GM18517 (cell line): ENCODE data around the gene ELAVL3.
A peak's percentile ranks its signal among the peaks of the same experiment; 100 is the strongest.
"Not testable (repeated sequence)": the region's sequence is repeated elsewhere in the genome, so short reads cannot be mapped to it uniquely, and the experiment has no call there.

Experiments used
- ATAC-seq: cut with Tn5 transposase; IDR thresholded peaks from one replicate; pipeline ENCODE4 v1.9.1; 2021; ENCODE audit warnings: mild to moderate bottlenecking, moderate library complexity; ENCODE audit not compliant: unreplicated experiment

Gene ELAVL3

GRCh38 chr19:11445141-11445540, 35.7 kb downstream of the ELAVL3 start:
- no peak for ATAC-seq

- no peak for ATAC-seq
Observed at GRCh38 chr19:11444059-11444458, 36.8 kb downstream of the ELAVL3 start.

GRCh38 chr19:11437955-11438354, 42.9 kb downstream of the ELAVL3 start:
- ATAC-seq: no peak

GRCh38 chr19:11435833-11436313, 45.0 kb downstream of the ELAVL3 start:
- ATAC-seq: no peak

GRCh38 chr19:11435057-11435832, 45.6 kb downstream of the ELAVL3 start, which contains the start of the genes ODAD3 and PRKCSH:
TSS of gene ODAD3 (minus strand) at chr19:11435121. CDS start at chr19:11435016, 105 bp downstream.
TSS of gene PRKCSH (plus strand) at chr19:11435635. CDS start at chr19:11436118, 483 bp downstream.
- peak; percentile 91 for ATAC-seq

- ATAC-seq: no peak
Observed at GRCh38 chr19:11434703-11435056, 46.2 kb downstream of the ELAVL3 start.

- not testable (repeated sequence) for ATAC-seq
Observed at GRCh38 chr19:11433526-11433925, 47.3 kb downstream of the ELAVL3 start.

- no peak for ATAC-seq
Observed at GRCh38 chr19:11426656-11427055, 54.2 kb downstream of the ELAVL3 start.

- ATAC-seq: no peak
Observed at GRCh38 chr19:11425719-11426457, 55.0 kb downstream of the ELAVL3 start.

- ATAC-seq: no peak
Observed at GRCh38 chr19:11423791-11424181, 57.1 kb downstream of the ELAVL3 start.

GRCh38 chr19:11423164-11423790, 57.6 kb downstream of the ELAVL3 start:
- no peak for ATAC-seq

- ATAC-seq: peak; percentile 59
Observed at GRCh38 chr19:11422163-11423065, 58.4 kb downstream of the ELAVL3 start.

- peak; percentile 28 for ATAC-seq
Observed at GRCh38 chr19:11421371-11422098, 59.3 kb downstream of the ELAVL3 start.

- ATAC-seq: no peak
Observed at GRCh38 chr19:11420429-11421370, 60.1 kb downstream of the ELAVL3 start.

- no peak for ATAC-seq
Observed at GRCh38 chr19:11418549-11419506, 62.0 kb downstream of the ELAVL3 start, which contains the start of gene RGL3. TSS of gene RGL3 (minus strand) at chr19:11419314. CDS start at chr19:11419278, 36 bp downstream.

- ATAC-seq: no peak
Observed at GRCh38 chr19:11418094-11418548, 62.7 kb downstream of the ELAVL3 start.

GRCh38 chr19:11416346-11417052, 64.3 kb downstream of the ELAVL3 start:
- ATAC-seq: no peak
